Measurements from ENCODE around the gene NOS1.

DNA sequence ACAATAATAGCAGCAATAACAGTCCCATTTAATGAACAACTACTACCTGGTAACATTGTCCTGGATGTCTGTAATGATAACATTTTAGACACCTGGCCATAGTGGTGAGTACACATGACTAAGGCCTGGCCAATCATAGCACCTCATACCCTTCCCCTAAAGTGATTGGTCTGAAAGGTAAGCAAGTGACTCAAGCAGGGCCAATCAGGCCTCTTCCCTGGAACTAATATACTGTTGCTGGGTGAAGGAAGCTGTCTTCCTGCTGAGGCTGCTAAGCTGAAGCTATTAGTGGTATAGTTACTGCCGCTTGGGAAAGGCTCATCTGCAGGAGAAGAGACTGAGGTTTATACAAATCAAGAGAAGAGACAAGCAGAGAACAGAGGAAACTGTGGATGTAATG, 18.7 kb upstream of the NOS1 start:
- TF ChIP-seq POLR2A (IDR thresholded peaks at IDR 0.05) = no peak
- no peak for TF ChIP-seq CTCF (IDR thresholded peaks at IDR 0.05)

Data from suprapubic skin (tissue), 3 donors.